Mesendoderm (in vitro differentiated cells): ENCODE measurements around the gene ALDH16A1.

Experiments used
- DNase-seq: peaks from one replicate; pipeline ENCODE4 v3.0.0; 2013
- H2AK5ac ChIP-seq: 2 replicates; pipeline ENCODE4 v1.6.1; 2013; ENCODE audit warnings: low read length, inconsistent platforms
- H2BK120ac ChIP-seq: 2 replicates; pipeline ENCODE4 v1.6.1; 2013; ENCODE audit warnings: low read depth, mild to moderate bottlenecking, low read length, moderate library complexity, mixed read lengths
- H2BK15ac ChIP-seq: replicated peaks from 2 replicates; pipeline ENCODE4 v1.6.1; 2013; ENCODE audit warnings: low read depth, mild to moderate bottlenecking, moderate library complexity
- H2BK5ac ChIP-seq: 2 replicates; pipeline ENCODE4 v1.6.1; 2013; ENCODE audit warnings: low read length, inconsistent platforms
- H3K18ac ChIP-seq: 2 replicates; pipeline ENCODE4 v1.6.1; 2013; ENCODE audit warnings: mild to moderate bottlenecking, low read length, mixed read lengths
- H3K23ac ChIP-seq: one replicate; pipeline ENCODE4 v1.6.1; 2013; ENCODE audit warnings: low read length
- H3K27ac ChIP-seq: 2 replicates; pipeline ENCODE4 v1.5.1; 2013; ENCODE audit warnings: low read depth, mild to moderate bottlenecking, inconsistent platforms, low read length, moderate library complexity
- H3K27me3 ChIP-seq: 2 replicates; pipeline ENCODE4 v1.6.1; 2013; ENCODE audit warnings: low read length, control low read depth, mild to moderate bottlenecking, inconsistent platforms; ENCODE audit not compliant: insufficient read depth, poor library complexity
- H3K36me3 ChIP-seq: 2 replicates; pipeline ENCODE4 v1.6.1; 2013; ENCODE audit warnings: low read length, inconsistent platforms; ENCODE audit not compliant: control insufficient read depth, insufficient read depth
- H3K4ac ChIP-seq: one replicate; pipeline ENCODE4 v1.6.1; 2013; ENCODE audit warnings: low read depth, mild to moderate bottlenecking, low read length, moderate library complexity
- H3K4me1 ChIP-seq: 2 replicates; pipeline ENCODE4 v1.6.1; 2013; ENCODE audit warnings: low read depth, low read length, inconsistent platforms; ENCODE audit not compliant: control insufficient read depth
- H3K4me2 ChIP-seq: 2 replicates; pipeline ENCODE4 v1.6.1; 2013; ENCODE audit warnings: low read length
- H3K4me3 ChIP-seq: 2 replicates; pipeline ENCODE4 v1.5.1; 2013; ENCODE audit warnings: mild to moderate bottlenecking, low read length
- H3K56ac ChIP-seq: one replicate; pipeline ENCODE4 v1.6.1; 2013; ENCODE audit warnings: low read length
- H3K79me1 ChIP-seq: 2 replicates; pipeline ENCODE4 v1.6.1; 2013; ENCODE audit warnings: low read length, inconsistent platforms
- H3K79me2 ChIP-seq: 2 replicates; pipeline ENCODE4 v1.6.1; 2013; ENCODE audit warnings: mild to moderate bottlenecking, low read length; ENCODE audit not compliant: control insufficient read depth, insufficient read depth
- H3K9ac ChIP-seq: 2 replicates; pipeline ENCODE4 v1.6.1; 2013; ENCODE audit warnings: low read length, inconsistent platforms
- H4K5ac ChIP-seq: one replicate; pipeline ENCODE4 v1.6.1; 2013; ENCODE audit warnings: low read length
- H4K8ac ChIP-seq: one replicate; pipeline ENCODE4 v1.6.1; 2013; ENCODE audit warnings: low read depth, mild to moderate bottlenecking, control low read depth, low read length, moderate library complexity
- WGBS: extraction: QIAGEN DNeasy Blood & Tissue Kit; methylation state at CpG from one replicate; pipeline ENCODE4 v1.1.7; 2013; ENCODE audit warnings: low lambda C conversion rate, missing lambda C conversion rate; ENCODE audit not compliant: insufficient coverage; ENCODE audit errors: extremely low coverage; 5-methylcytosine and 5-hydroxymethylcytosine counted together

ALDH16A1 gene

DNA sequence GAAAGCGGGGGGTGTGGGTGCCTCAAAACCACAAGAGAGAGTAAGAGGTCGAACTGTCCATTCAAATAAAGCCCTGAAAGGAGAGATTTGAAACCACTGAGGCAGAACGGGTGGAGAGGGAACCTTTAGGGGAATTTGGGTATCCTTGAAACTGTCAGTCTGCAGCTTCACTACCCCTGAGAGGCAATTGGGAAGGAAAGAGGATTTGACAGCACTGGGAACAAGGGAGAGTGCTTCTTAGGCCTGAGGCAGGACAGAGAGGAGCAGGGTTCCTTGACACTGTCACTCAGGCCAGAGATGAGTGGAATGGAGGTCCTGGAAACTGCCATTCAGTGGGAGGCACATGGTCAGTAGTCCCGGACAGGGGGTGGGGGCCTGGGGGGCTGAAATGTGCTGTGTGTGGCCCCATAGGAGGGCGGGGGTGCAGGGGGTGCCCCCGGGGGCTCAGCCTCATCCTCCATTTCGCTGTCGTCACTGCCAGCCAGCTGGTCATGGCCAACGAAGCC lies 22.8 kb upstream of the ALDH16A1 start:
- H3K4me1 ChIP-seq, result no peaks in the 10 kb centered on the region
- peaks cover 16% of the 10 kb centered on the region for H3K27me3 ChIP-seq
- no peak overlapping the region for H4K8ac ChIP-seq
- H3K9ac ChIP-seq, result no peak overlapping the region
- DNase-seq, result peak; percentile 47
- H2AK5ac ChIP-seq, result no peak overlapping the region
- H3K18ac ChIP-seq, result no peak overlapping the region
- H3K56ac ChIP-seq, result no peak overlapping the region
- H2BK5ac ChIP-seq, result no peak overlapping the region
- no peak overlapping the region for H3K27ac ChIP-seq
- H3K4me3 ChIP-seq, result no peak overlapping the region
- WGBS, result no CpG with 5 or more reads among the region's 9 CpGs
- H3K23ac ChIP-seq, result no peak overlapping the region
- no peak overlapping the region for H3K4ac ChIP-seq
- H4K5ac ChIP-seq, result no peak overlapping the region
- no peaks in the 10 kb centered on the region for H3K79me2 ChIP-seq
- no peak overlapping the region for H2BK120ac ChIP-seq
- H3K36me3 ChIP-seq, result no peaks in the 10 kb centered on the region
- no peak overlapping the region for H2BK15ac ChIP-seq
- no peaks in the 10 kb centered on the region for H3K79me1 ChIP-seq
- H3K4me2 ChIP-seq, result no peak overlapping the region

GRCh38 chr19:49430678-49431329 lies 22.2 kb upstream of the ALDH16A1 start:
- H4K5ac ChIP-seq, result no peak overlapping the region
- no peak overlapping the region for H3K18ac ChIP-seq
- H3K79me2 ChIP-seq, result no peaks in the 10 kb centered on the region
- peaks cover 11% of the 10 kb centered on the region for H3K27me3 ChIP-seq
- no peak overlapping the region for H3K23ac ChIP-seq
- H4K8ac ChIP-seq, result no peak overlapping the region
- WGBS, result no CpG with 5 or more reads among the region's 28 CpGs
- DNase-seq, result peak; percentile 48
- no peak overlapping the region for H3K4me3 ChIP-seq
- no peak overlapping the region for H3K56ac ChIP-seq
- no peak overlapping the region for H3K4me2 ChIP-seq
- no peak overlapping the region for H2BK5ac ChIP-seq
- H2BK120ac ChIP-seq, result no peak overlapping the region
- H2BK15ac ChIP-seq, result no peak overlapping the region
- H3K4ac ChIP-seq, result no peak overlapping the region
- H3K36me3 ChIP-seq, result no peaks in the 10 kb centered on the region
- H3K27ac ChIP-seq, result no peak overlapping the region
- no peak overlapping the region for H2AK5ac ChIP-seq
- no peaks in the 10 kb centered on the region for H3K79me1 ChIP-seq
- H3K4me1 ChIP-seq, result no peaks in the 10 kb centered on the region
- no peak overlapping the region for H3K9ac ChIP-seq

GRCh38 chr19:49431330-49431749 lies 21.7 kb upstream of the ALDH16A1 start:
- H3K27ac ChIP-seq, result no peak overlapping the region
- H2AK5ac ChIP-seq, result no peak overlapping the region
- no peak overlapping the region for H2BK5ac ChIP-seq
- H3K9ac ChIP-seq, result no peak overlapping the region
- no peak overlapping the region for H3K18ac ChIP-seq
- no peaks in the 10 kb centered on the region for H3K79me2 ChIP-seq
- H3K36me3 ChIP-seq, result no peaks in the 10 kb centered on the region
- H3K4me1 ChIP-seq, result no peaks in the 10 kb centered on the region
- no peak overlapping the region for H4K8ac ChIP-seq
- no peak overlapping the region for H2BK120ac ChIP-seq
- no peaks in the 10 kb centered on the region for H3K79me1 ChIP-seq
- H3K23ac ChIP-seq, result no peak overlapping the region
- no peak overlapping the region for H2BK15ac ChIP-seq
- peaks cover 10% of the 10 kb centered on the region for H3K27me3 ChIP-seq
- no peak overlapping the region for H4K5ac ChIP-seq
- no peak overlapping the region for H3K4me3 ChIP-seq
- no peak for DNase-seq
- no CpG with 5 or more reads among the region's 29 CpGs for WGBS
- no peak overlapping the region for H3K4me2 ChIP-seq
- H3K56ac ChIP-seq, result no peak overlapping the region
- H3K4ac ChIP-seq, result no peak overlapping the region

- Histone ChIP-seq H3K18ac (no peak overlapping the region), H4K8ac (no peak overlapping the region), H3K27me3 (peaks cover 7% of the 10 kb centered on the region), H3K79me1 (no peaks in the 10 kb centered on the region), H2AK5ac (no peak overlapping the region), H3K56ac (peak overlapping the region; percentile 17), H3K23ac (no peak overlapping the region), H2BK5ac (no peak overlapping the region), H3K4me2 (no peak overlapping the region), H3K27ac (no peak overlapping the region), H2BK120ac (no peak overlapping the region), H2BK15ac (no peak overlapping the region), H3K36me3 (no peaks in the 10 kb centered on the region), H3K4me1 (no peaks in the 10 kb centered on the region), H3K4ac (no peak overlapping the region), H3K79me2 (no peaks in the 10 kb centered on the region), H3K4me3 (no peak overlapping the region), H3K9ac (no peak overlapping the region), H4K5ac (no peak overlapping the region)
- WGBS, result no CpG with 5 or more reads among the region's 63 CpGs
- DNase-seq, result peak; percentile 66
These were observed 20.6 kb upstream of the ALDH16A1 start for GRCh38 chr19:49432141-49433073.

DNA sequence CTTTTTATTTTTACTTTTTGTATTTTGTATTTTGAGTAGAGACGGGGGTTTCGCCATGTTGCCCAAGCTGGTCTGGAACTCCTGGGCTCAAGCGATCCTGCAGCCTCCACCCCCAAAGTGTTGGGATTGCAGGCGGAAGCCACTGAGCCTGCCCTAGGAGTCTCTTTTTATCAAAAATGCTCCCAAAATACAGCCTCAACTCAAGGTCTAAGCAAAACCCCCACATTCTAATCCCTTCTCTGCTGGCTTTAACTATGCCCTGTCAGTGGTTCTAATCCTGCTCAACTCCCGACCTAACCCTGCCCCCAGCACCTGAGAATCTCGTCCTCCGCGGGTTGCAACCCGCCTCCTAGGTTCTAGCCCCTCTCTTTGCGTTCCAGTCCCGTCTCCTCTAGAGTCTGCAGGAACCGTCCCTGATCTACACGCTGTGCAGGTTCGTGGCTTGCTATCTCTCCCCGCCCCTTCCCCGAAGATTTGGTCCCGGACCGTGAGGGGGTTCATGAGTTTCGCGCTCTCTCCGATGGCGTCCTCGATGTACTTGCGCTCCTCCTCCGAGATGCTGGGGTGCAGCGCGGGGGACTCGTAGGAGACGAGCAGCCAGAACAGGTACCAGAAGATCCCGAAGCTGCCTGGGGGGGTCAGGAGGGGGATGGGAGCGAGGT lies 19.7 kb upstream of the ALDH16A1 start:
- Histone ChIP-seq H4K5ac (no peak overlapping the region), H3K23ac (no peak overlapping the region), H3K4ac (no peak overlapping the region), H3K36me3 (no peaks in the 10 kb centered on the region), H2BK120ac (no peak overlapping the region), H3K79me1 (no peaks in the 10 kb centered on the region), H3K79me2 (no peaks in the 10 kb centered on the region), H3K18ac (no peak overlapping the region), H3K27ac (no peak overlapping the region), H2BK5ac (no peak overlapping the region), H3K4me3 (no peak overlapping the region), H3K56ac (no peak overlapping the region), H2BK15ac (no peak overlapping the region), H2AK5ac (no peak overlapping the region), H3K4me2 (no peak overlapping the region), H4K8ac (no peak overlapping the region), H3K4me1 (no peaks in the 10 kb centered on the region), H3K27me3 (peaks cover 12% of the 10 kb centered on the region), H3K9ac (no peak overlapping the region)
- no peak for DNase-seq
- no CpG with 5 or more reads among the region's 31 CpGs for WGBS
